ENCODE data around the gene STX8.

DNA sequence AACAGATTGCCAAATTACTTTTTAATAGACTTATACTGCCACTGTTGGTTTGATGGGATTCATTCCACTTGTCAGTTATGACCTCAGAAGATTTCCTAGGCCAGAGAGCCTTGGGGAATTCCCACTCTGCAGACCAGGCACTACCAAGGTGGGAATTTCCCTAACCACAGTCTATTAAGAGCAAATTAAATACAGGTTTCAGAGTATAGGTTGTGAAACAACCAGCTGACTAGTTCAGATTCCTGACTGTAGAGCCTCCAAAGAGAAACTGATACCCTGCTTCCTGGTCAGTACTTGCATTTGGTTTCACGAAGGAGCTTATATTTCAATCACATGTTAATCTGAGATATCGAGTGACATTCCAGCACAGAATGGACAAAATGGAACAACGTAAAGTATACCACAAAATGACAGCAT is 186.5 kb downstream of the STX8 start:
- TF ChIP-seq ZFP3 (CRISPR knock-in tag; IDR thresholded peaks at IDR 0.05) (no peak), CSDC2 (CRISPR knock-in tag; IDR thresholded peaks at IDR 0.05) (no peak), PPARA (CRISPR knock-in tag; IDR thresholded peaks at IDR 0.05; ENCODE audit: borderline replicate concordance) (no peak), ZNF8 (CRISPR knock-in tag; IDR thresholded peaks at IDR 0.05) (no peak), SNAI2 (CRISPR knock-in tag; IDR thresholded peaks at IDR 0.05) (no peak), OSR1 (CRISPR knock-in tag; IDR thresholded peaks at IDR 0.05) (no peak), ZFP30 (CRISPR knock-in tag; IDR thresholded peaks at IDR 0.05) (no peak), ZNF565 (CRISPR knock-in tag; conservative IDR thresholded peaks at IDR 0.05; ENCODE audit: low read depth) (no peak), ISL1 (CRISPR knock-in tag; IDR thresholded peaks at IDR 0.05) (peak; percentile 77)
- TF ChIP-seq, protein P1, sequence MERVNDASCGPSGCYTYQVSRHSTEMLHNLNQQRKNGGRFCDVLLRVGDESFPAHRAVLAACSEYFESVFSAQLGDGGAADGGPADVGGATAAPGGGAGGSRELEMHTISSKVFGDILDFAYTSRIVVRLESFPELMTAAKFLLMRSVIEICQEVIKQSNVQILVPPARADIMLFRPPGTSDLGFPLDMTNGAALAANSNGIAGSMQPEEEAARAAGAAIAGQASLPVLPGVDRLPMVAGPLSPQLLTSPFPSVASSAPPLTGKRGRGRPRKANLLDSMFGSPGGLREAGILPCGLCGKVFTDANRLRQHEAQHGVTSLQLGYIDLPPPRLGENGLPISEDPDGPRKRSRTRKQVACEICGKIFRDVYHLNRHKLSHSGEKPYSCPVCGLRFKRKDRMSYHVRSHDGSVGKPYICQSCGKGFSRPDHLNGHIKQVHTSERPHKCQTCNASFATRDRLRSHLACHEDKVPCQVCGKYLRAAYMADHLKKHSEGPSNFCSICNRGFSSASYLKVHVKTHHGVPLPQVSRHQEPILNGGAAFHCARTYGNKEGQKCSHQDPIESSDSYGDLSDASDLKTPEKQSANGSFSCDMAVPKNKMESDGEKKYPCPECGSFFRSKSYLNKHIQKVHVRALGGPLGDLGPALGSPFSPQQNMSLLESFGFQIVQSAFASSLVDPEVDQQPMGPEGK (CRISPR knock-in tag; IDR thresholded peaks at IDR 0.05; ENCODE audit: borderline replicate concordance), result no peak
